Tibial nerve (tissue), 4 donors: ENCODE measurements around the gene SLC22A31. TPM values are rescaled to one million over a fixed set of nuclear protein-coding genes. Genes with fewer than 3 reads are reported as not detected.

Source experiments
- DNase-seq, 2 donors: peaks; one replicate each; pipeline ENCODE4 v3.0.0-alpha.2; 2019; ENCODE audit warnings: low spot score in 2 of 2
- H3K27ac ChIP-seq, 4 donors: fragments of 200-600 bp; sonication (generic) in 3 of 4; one replicate each; pipeline ENCODE4 v1.5.1; 2017 to 2019; ENCODE audit warnings: mild to moderate bottlenecking in 1 of 4
- H3K27me3 ChIP-seq, 2 donors: fragments of 200-600 bp; sonication (generic) in 1 of 2; one replicate each; pipeline versions ENCODE4 v1.5.1 to v1.6.0; 2017 to 2019
- H3K36me3 ChIP-seq, 3 donors: fragments of 200-600 bp; sonication (generic); one replicate each; pipeline ENCODE4 v1.5.1; 2018 to 2019
- H3K4me1 ChIP-seq, 4 donors: fragments of 200-600 bp; sonication (generic) in 3 of 4; one replicate each; pipeline ENCODE4 v1.5.1; 2017 to 2019
- H3K4me3 ChIP-seq, 4 donors: fragments of 200-600 bp; sonication (generic) in 3 of 4; one replicate each; pipeline ENCODE4 v1.5.1; 2017 to 2019; ENCODE audit warnings: mild to moderate bottlenecking in 1 of 4, moderate library complexity in 1 of 4
- H3K9me3 ChIP-seq, 4 donors: fragments of 200-600 bp; sonication (generic) in 3 of 4; one replicate each; pipeline ENCODE4 v1.5.1; 2017 to 2019
- CTCF ChIP-seq, 5 experiments: fragments of 200-600 bp in 3 of 5; fragments of 450-650 bp in 2 of 5; sonication (generic) in 3 of 5; IDR thresholded peaks; one replicate each; pipeline ENCODE4 v1.5.1; 2016 to 2019; ENCODE audit warnings: antibody characterized with exemption in 5 of 5, mild to moderate bottlenecking in 3 of 5, moderate library complexity in 2 of 5
- EP300 ChIP-seq, 2 donors: sonication (generic); formaldehyde crosslinking; IDR thresholded peaks; one replicate each; pipeline ENCODE4 v1.6.1; 2017; ENCODE audit warnings: antibody characterized with exemption in 2 of 2, mild to moderate bottlenecking in 1 of 2
- POLR2A ChIP-seq, 2 donors: fragments of 450-650 bp; IDR thresholded peaks; one replicate each; pipeline ENCODE4 v1.6.1; 2017; ENCODE audit warnings: antibody characterized with exemption in 2 of 2, mild to moderate bottlenecking in 2 of 2, moderate library complexity in 2 of 2
- WGBS, 2 donors: methylation state at CpG; one replicate each; pipeline ENCODE4 v1.1.5; 2018; 5-methylcytosine and 5-hydroxymethylcytosine counted together
- total RNA-seq, 4 donors: library from RNA; depleted of rRNA; stranded (reverse); fragments of >200 nt; gene quantifications; one replicate each; pipeline ENCODE4 v1.1.0, GENCODE V29; 2016

Gene SLC22A31
- total RNA-seq, 4 donors from 2014 or later: 1.4 to 3.3 TPM; not detected in 2

- WGBS, 2 donors: 87% methylated on average over 37 to 38 of the region's 40 CpGs
- H3K4me1 ChIP-seq: peaks cover 0 to 14% (median 3%) of the 10 kb centered on the region in 4 donors
- H3K27me3 ChIP-seq: peaks cover 0 to 18% of the 10 kb centered on the region in 2 donors
- H3K27ac ChIP-seq: no peak overlapping the region
- no peaks in the 10 kb centered on the region for H3K36me3 ChIP-seq
- no peaks in the 10 kb centered on the region for H3K9me3 ChIP-seq
- H3K4me3 ChIP-seq: no peak overlapping the region
- no peak for TF ChIP-seq EP300 (IDR thresholded peaks at IDR 0.05)
- no peak for TF ChIP-seq CTCF (IDR thresholded peaks at IDR 0.05)
- no peak for TF ChIP-seq POLR2A (IDR thresholded peaks at IDR 0.05)
- no peak for DNase-seq
These were observed 38.3 kb downstream of the SLC22A31 start for GRCh38 chr16:89161763-89162713.

GRCh38 chr16:89160977-89161701, 39.2 kb downstream of the SLC22A31 start:
- peaks cover 0 to 21% (median 3%) of the 10 kb centered on the region in 4 donors for H3K4me1 ChIP-seq
- WGBS, 2 donors: 85 to 91% methylated on average over 18 to 28 of the region's 29 CpGs
- no peak overlapping the region for H3K4me3 ChIP-seq
- H3K9me3 ChIP-seq: no peaks in the 10 kb centered on the region
- H3K27ac ChIP-seq: no peak overlapping the region
- no peak for TF ChIP-seq EP300 (IDR thresholded peaks at IDR 0.05)
- no peak for TF ChIP-seq POLR2A (IDR thresholded peaks at IDR 0.05)
- TF ChIP-seq CTCF (IDR thresholded peaks at IDR 0.05): no peak
- H3K36me3 ChIP-seq: no peaks in the 10 kb centered on the region
- peaks cover 0 to 11% of the 10 kb centered on the region in 2 donors for H3K27me3 ChIP-seq
- no peak for DNase-seq

DNA sequence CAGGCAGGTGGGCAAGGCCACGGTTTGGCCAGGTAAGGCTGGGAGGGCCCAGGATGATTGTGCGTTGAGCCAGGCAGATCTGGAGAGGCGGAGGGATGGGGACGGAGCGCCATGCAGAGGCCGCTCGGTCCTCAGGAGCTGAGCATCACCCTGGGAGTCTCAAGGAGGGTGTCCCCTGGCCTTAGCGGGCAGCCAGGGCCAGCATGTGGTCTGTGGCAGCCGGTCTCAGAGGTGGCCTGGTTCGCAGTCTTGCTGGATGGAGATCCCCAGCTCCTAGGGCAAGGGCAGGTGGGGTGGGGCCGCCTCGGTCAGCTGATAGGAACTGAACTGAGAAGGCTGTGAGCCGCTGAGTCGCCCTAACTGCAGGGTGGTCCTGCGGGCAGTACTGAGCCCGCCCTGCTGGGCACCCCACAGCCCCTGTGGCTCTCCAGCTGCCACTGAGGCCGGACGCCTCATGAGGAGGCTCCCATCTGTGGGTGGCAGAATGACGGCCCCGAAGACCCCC, 40.4 kb downstream of the SLC22A31 start:
- Histone ChIP-seq H3K36me3 (no peaks in the 10 kb centered on the region), H3K27me3 (peaks cover 0 to 5% of the 10 kb centered on the region in 2 donors), H3K4me3 (no peak overlapping the region), H3K27ac (no peak overlapping the region), H3K4me1 (peaks cover 0 to 34% (median 13%) of the 10 kb centered on the region in 4 donors), H3K9me3 (no peaks in the 10 kb centered on the region)
- 82 to 87% methylated on average over 13 to 17 of the region's 20 CpGs for WGBS, 2 donors
- DNase-seq: no peak
- TF ChIP-seq CTCF (IDR thresholded peaks at IDR 0.05): no peak
- TF ChIP-seq POLR2A (IDR thresholded peaks at IDR 0.05): no peak
- no peak for TF ChIP-seq EP300 (IDR thresholded peaks at IDR 0.05)

DNA sequence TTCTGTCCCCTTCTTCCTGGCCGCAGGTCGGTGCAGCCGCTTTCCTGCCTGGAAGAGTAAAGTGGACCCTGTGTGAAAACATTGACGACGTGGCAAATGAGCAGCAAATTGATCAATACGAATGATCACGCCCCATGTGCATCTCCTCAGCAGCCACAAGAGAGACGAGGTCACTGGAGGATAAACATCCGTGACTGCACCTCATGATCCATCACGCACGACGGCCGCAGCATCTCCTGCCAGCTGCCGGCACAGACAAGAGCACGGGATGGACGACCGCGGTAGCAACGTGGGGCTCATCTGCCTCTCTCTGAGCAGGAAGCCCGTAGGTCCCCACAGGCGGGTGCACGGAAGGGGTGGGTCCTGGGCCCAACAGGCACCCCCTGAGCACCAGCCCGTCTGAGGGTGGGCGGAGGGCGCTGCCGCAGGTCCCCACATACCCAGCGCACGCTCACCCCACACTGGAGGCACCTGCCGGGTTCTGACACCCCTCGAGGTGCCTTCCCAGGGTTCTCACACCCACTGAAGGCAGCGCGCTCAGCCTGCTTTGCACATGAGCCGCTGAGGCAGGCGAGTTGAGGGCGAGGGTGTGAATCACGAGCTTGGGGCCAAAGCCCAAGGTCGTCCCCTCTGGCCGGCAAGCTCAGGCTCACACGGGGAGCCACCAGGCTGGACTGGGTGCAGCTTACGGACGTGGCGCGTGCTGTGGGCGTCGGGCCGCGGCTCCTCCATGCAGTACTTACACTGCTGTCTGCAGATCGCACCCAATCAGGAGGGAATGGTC, 41.1 kb downstream of the SLC22A31 start:
- TF ChIP-seq EP300 (IDR thresholded peaks at IDR 0.05) (no peak), CTCF (IDR thresholded peaks at IDR 0.05) (no peak), POLR2A (IDR thresholded peaks at IDR 0.05) (no peak)
- H3K4me1 ChIP-seq: peaks cover 0 to 34% (median 16%) of the 10 kb centered on the region in 4 donors
- H3K4me3 ChIP-seq: no peak overlapping the region
- H3K27me3 ChIP-seq: peaks cover 0 to 5% of the 10 kb centered on the region in 2 donors
- 86 to 91% methylated on average over 38 to 42 of the region's 48 CpGs for WGBS, 2 donors
- H3K36me3 ChIP-seq: no peaks in the 10 kb centered on the region
- no peaks in the 10 kb centered on the region for H3K9me3 ChIP-seq
- no peak overlapping the region for H3K27ac ChIP-seq
- no peak for DNase-seq
